ENCODE results near the gene HOXC10.
A peak's percentile ranks its signal among the peaks of the same experiment; 100 is the strongest.

HOXC10 gene

GRCh38 chr12:53963434-53964314 lies 21.3 kb upstream of the HOXC10 start:
- intact Hi-C loops (cut with DNase I), result no loop called here
- peak in 1 of 10 donors; percentile 60 for DNase-seq

DNA sequence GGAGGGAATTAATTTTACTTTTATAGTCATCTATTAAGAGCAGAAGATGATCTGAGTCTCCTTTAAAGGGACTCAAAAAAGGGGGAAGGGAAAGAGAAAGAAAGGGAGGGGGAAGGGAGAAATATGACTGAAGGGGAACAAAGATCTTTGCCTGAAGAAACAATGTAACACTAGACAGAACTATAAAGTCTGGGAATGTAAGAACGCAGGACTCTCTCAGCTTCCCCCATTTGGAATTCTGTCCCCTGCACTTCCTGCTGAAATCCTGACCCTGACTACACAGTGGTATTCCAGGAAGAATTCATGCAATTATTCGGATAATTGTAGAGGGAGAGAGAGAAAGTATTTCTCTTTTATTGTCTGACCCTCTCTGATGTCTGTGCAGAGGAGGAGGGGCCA lies 20.6 kb upstream of the HOXC10 start:
- DNase-seq, result no peak
- intact Hi-C loops (cut with DNase I), result no loop called here

DNA sequence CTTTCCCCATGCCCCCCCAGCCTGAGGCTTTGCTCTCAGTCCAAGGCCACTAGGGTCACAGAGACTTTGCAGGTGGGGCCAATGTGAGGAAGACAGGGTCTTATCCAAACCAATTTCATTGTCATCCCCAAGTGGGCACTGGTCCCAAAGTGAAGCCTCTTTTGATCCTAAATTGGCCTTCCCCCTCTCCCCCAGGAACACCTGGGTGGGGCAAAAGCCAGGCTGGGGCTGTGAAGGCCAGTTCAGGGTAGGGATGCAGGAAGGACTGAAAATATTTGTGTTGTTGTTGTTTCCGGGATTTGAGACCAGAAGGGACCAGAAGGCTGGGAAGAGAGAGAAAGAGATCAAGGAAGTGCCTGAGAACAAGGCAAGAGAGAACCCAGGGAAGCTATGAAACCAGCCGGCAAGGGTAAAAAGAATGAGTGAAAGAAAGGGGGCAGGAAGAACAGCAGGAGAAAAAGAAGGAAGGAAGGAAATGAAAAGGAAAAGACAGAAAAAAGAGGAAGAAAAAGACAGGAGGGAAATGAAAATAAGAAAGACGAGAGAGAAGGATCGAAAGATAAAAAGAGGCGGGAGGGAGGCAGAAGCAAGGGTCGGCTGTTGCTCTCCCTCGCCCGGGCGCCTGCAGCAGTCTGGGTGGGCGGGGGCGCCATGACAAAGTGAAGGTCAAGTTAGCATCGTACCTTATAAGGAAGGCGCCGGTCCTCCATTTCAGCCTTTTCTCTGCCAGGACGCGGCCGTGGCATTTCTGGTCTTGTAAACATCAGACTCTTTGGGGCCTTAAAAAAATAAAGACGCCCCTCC lies 19.5 kb upstream of the HOXC10 start:
- intact Hi-C loops (cut with DNase I), result no loop called here
- DNase-seq, result peak in 2 of 10 donors; percentile 20 to 28

- intact Hi-C loops (cut with DNase I), result no loop called here
- DNase-seq, result no peak
Observed at GRCh38 chr12:53966085-53966384, 18.9 kb upstream of the HOXC10 start.

DNA sequence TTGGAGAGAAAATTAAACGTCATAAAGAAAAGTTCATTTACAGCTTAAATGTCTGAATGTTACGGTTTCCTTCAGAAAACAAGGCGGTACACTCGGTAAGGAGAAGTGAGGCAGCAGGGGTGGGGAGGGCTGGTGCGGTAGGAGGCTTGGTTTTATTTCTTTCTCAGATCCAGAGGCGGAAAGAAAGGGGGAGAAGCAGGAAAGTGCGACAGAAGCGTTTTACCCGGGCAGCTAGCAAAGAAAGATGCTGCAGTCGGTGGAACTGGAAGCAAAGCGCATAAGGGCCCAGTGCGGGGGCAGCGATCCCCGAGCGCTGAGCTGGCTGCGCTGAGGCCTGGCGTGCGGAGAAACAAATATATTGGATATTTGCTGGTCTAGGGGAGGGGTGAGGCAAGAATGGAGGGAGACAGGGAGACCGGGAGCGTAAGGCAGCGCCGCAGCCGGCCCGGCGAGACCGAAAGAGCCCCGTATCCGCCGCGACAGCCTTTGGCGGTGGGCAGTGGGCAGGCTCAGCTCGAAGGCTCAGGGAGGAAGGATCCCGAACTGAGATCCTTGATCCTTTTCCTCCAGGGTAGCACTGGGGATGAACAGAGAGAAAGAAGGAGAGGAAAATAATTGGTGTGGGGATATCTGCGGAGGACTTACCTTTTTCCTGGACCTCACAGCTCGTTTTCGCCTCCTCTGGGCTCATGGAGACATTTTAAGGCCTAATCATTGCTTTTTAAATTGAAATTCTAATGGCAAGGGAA lies 18.4 kb upstream of the HOXC10 start:
- intact Hi-C loops (cut with DNase I), result no loop called here
- peak in 2 of 10 donors; percentile 12 to 30 for DNase-seq

- peak in 1 of 10 donors; percentile 18 for DNase-seq
- intact Hi-C loops (cut with DNase I), result no loop called here
Observed at GRCh38 chr12:53967421-53967925, 17.5 kb upstream of the HOXC10 start.

- intact Hi-C loops (cut with DNase I), result no loop called here
Observed at GRCh38 chr12:53968214-53969127, 16.5 kb upstream of the HOXC10 start.

GRCh38 chr12:53969588-53970259 lies 15.2 kb upstream of the HOXC10 start:
- intact Hi-C loops (cut with DNase I), result no loop called here
- DNase-seq, result peak in 2 of 10 donors; percentile 22 to 23

More at GRCh38 chr12:53968214-53969127, 16.5 kb upstream of the HOXC10 start:
- DNase-seq, result peak in 2 of 10 donors; percentile 19 to 39

GRCh38 chr12:53970451-53970850 lies 14.5 kb upstream of the HOXC10 start:
- DNase-seq, result peak in 1 of 10 donors; percentile 10
- intact Hi-C loops (cut with DNase I), result no loop called here

- intact Hi-C loops (cut with DNase I), result no loop called here
- peak in 1 of 10 donors; percentile 40 for DNase-seq
Observed at GRCh38 chr12:53971129-53971528, 13.8 kb upstream of the HOXC10 start.

DNA sequence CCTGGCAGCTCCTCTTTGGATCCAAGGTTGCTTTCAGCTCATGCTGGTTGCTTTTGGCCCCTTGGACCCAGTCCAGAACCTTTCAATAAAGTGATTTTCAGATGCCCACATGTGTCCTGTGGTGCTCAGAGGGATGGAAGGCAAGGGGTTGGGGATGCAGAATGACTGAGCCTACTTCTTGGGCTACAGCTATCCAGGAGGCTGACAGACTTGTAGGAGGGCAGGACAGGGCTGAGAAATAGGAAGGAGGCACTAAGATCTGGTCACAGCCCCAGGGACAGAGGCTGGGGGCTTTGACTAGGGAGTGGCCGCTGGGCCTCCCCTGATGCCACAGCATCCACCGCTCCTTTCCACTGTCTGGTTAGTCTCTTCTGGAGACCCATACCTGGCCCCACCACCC lies 13.3 kb upstream of the HOXC10 start:
- intact Hi-C loops (cut with DNase I), result no loop called here
- peak in 2 of 10 donors; percentile 5 to 8 for DNase-seq

DNA sequence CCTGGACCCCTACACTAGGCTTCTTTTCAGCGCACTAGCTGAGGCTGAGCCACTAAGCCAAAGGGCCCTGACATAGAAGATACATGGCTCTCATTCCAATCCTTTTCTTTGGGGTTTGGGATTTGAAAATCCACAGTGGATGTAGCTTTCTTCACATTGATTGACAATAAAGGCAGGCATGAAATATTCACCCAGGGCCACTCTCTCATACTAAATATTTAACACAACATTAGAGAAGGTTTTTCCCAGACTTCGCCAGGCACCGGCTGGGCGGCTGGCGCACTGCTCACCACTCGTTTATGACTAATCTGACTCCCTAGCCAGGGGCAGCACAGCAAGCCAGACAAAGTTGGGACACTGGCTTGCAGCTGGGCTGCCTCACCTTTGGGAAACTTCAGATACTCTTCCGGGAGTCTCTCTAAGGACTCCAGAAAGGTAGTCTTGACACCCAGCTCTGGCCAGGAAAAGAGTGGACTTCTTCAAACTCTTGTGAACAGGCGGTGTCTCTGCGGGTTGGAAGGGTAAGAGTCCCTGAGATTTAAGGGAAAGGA lies 12.7 kb upstream of the HOXC10 start:
- intact Hi-C loops (cut with DNase I), result no loop called here
- DNase-seq, result peak in 3 of 10 donors; percentile 5 to 48 (median 19)

DNA sequence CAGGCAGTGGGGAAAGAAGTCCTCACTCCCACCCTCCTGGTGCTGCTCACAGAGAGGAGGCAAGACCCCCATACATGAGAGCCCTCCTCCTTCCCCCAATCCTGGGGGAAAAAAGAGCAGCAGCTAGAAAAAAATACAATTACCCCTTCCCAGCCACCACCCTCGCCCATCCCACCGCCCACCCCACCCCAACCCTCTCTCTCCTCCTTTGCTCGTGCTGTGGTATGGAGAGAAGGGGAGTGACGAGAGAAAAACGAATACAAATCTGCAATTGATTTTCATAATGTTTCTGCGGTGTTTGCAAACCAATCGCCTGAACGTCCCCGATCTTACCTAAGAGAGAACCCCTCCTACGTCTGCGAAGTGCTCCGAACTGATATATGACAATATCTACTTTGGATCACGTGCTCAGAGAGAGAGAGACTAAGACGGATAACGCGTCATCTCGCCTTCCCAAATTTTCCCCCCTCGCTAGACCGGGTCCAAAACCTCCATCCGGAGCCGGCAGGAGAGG lies 12.2 kb upstream of the HOXC10 start, which contains the start of gene HOXC11:
TSS of gene HOXC11 (plus strand) at position 405 of the 514 bp plus-strand sequence. CDS start 116 bp downstream, outside the sequence.
- intact Hi-C loops (cut with DNase I), result no loop called here
- DNase-seq, result no peak

- peak in 3 of 10 donors; percentile 47 to 76 (median 58) for DNase-seq
- intact Hi-C loops (cut with DNase I), result no loop called here
Observed at GRCh38 chr12:53973236-53974042, 11.5 kb upstream of the HOXC10 start.

DNA sequence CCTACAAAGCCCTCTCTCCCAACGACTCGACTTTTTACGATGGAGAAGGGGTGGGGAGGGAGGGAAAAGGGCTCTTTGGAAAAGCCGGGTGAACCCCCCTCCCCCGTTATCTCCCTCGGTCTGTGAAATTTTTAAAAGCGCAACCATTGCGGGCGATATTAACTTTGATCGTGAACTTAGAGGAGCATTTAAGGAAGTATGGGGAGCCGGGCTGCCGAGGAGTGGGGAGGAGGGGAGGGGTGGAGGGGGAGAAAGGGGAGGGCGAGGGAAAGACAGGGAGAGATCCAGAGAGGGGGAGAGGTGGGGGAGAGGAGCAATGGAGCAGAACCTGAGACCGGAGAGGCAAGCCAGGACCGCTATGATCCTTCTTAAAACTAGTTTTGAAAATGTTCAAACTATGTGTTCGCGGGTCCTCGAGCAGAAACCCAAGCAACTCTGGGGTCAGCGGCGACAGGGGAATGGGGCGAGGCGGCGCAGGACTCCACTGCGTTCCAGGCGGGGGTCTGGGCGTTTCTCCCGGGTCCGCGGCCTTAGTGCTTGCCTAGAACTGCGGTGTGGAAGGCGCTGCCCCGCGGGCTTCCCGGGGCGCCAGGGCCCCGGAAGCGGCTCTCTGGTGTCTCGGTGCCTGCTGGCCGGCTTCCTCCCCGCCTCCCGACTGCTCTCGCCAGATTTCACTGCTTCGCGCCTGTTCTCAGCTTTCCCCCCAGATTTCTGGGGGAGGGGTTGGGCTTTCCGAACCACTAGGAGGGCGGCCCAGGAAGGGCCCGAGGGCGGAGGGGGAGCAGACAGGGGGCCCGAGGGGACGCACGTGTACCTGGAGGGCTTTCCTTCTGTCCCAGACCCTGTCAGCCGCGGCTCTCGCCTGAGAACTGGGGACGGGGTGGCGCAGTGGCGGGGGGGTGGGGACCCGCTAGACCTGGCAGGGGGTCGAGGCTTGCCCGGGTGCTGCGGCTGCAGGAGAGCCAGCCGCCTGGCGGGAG lies 10.6 kb upstream of the HOXC10 start, which contains the start of gene HOTAIR:
TSS of gene HOTAIR (minus strand) at position 871 of the 980 bp plus-strand sequence.
- DNase-seq, result peak in 3 of 10 donors; percentile 40 to 57 (median 48)
- intact Hi-C loops (cut with DNase I), result no loop called here

GRCh38 chr12:53975064-53975471 lies 9.9 kb upstream of the HOXC10 start:
- peak in 1 of 10 donors; percentile 38 for DNase-seq
- intact Hi-C loops (cut with DNase I), result no loop called here

Data from posterior cingulate gyrus (tissue), 11 donors.